ENCODE data around the gene POM121.
"Not testable (repeated sequence)": the region's sequence is repeated elsewhere in the genome, so short reads cannot be mapped to it uniquely, and the experiment has no call there.

The POM121 gene

DNA sequence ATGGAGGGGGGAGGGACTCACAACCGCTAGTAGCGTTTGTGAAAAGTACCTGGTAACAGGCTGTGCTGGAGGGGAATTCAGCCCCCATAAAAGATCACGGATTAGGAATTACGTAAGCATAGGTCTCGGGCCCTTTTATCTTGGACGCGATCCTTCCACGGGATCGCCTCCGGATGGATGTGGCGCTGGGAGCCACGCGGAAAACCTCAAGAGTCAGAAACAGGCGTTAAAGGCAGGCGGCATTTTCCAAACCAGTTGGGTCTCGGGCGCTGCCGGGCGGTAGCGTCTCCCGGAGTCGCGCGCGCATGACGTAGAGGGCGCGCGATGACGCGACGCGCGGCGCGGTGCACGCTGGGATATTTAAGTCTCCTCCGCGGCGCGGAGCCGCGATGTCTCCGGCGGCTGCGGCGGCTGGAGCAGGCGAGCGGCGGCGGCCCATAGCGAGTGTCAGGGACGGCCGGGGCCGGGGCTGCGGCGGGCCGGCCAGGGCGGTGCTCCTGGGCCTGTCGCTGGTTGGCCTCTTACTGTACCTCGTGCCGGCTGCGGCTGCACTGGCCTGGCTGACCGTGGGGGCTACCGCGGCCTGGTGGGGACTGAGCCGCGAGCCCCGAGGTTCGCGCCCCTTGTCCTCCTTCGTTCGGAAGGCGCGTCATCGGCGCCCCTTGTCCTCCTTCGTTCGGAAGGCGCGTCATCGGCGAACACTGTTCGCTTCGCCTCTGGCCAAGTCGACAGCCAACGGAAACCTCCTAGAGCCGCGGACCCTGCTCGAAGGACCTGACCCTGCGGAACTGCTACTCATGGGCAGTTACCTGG, at the start of gene POM121:
Gene POM121 (plus strand): TSS at position 363 of the 813 bp plus-strand sequence. CDS start 27 bp downstream, at position 390.
- TF ChIP-seq, protein P1, sequence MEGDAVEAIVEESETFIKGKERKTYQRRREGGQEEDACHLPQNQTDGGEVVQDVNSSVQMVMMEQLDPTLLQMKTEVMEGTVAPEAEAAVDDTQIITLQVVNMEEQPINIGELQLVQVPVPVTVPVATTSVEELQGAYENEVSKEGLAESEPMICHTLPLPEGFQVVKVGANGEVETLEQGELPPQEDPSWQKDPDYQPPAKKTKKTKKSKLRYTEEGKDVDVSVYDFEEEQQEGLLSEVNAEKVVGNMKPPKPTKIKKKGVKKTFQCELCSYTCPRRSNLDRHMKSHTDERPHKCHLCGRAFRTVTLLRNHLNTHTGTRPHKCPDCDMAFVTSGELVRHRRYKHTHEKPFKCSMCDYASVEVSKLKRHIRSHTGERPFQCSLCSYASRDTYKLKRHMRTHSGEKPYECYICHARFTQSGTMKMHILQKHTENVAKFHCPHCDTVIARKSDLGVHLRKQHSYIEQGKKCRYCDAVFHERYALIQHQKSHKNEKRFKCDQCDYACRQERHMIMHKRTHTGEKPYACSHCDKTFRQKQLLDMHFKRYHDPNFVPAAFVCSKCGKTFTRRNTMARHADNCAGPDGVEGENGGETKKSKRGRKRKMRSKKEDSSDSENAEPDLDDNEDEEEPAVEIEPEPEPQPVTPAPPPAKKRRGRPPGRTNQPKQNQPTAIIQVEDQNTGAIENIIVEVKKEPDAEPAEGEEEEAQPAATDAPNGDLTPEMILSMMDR (conservative IDR thresholded peaks at IDR 0.05; ENCODE audit: low read depth): no peak
- ChIA-PET CTCF (no interaction called here), POLR2A (ENCODE audit: low non-redundant PET) (no interaction called here)
- DNase-seq (ENCODE audit: low spot score): peak; percentile 82
- peak within 1 kb of the TSS; percentile 80 for H3K27ac ChIP-seq

DNA sequence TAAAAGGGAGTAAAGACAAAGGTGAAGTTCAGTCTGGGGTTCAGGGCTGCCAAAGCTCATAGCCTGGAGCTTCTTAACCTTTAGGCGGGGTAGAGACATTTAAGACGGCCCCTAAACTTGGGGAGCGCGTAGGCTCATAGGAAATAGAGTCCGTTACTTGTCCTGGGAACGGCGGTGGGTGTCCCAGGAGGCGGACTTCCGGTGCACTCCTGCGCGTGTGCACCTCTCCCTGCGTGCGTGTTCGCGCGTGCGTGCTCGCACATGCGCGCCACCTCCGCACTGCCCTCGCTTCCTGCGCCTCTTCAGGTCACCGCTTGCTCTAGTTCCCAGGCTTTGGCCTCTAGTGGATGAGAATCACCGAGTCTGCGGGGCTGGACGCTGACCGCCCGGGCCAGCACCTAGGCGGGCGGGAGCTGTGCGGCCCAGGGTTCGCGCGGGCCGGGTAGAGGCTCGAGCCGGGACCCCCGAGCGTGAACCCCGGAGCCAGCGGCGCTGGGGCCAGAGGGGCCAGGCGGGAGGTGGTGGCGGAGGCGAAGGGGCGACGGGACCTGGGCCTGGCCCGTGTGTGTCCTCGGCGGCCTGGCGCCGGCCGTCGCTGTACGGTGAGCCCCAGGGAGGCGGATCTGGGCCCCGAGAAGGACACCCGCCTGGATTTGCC, 45.7 kb upstream of the POM121 start:
- POLR2A ChIA-PET (ENCODE audit: low non-redundant PET): interaction anchor here (0.6 kb wide), 1 partner anchor 803 kb away, joined by 3 read pairs; no protein-coding TSS in a partner anchor
- DNase-seq (ENCODE audit: low spot score): peak; percentile 52
- CTCF ChIA-PET: not testable (repeated sequence)
- peak overlapping the region; percentile 78 for H3K27ac ChIP-seq

DNA sequence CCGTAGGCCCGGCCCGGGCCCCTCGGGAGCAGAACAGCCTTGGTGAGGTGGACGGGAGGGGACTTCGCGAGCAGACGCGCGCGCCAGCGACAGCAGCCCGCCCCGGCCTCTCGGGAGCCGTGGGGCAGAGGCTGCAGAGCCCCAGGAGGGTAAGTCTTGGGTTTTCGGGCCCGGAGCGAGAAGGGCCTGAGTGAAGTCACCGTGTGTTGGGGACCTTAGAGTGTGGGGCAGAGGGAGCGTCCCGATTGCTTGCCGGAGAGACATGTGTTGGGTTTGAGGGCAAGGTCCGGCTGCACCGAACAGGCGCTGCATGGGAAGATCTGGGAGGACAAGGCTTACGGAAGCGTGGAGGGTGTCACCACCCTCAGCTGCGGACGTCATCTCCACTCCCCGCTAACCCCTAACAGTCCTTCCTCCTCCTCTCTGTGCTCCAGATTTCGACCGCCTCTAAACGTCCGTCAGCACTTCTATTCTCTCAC, 45.1 kb upstream of the POM121 start:
- peak; percentile 10 for DNase-seq (ENCODE audit: low spot score)
- POLR2A ChIA-PET (ENCODE audit: low non-redundant PET); CTCF ChIA-PET: not testable (repeated sequence)
- H3K27ac ChIP-seq: peak overlapping the region; percentile 78

DNA sequence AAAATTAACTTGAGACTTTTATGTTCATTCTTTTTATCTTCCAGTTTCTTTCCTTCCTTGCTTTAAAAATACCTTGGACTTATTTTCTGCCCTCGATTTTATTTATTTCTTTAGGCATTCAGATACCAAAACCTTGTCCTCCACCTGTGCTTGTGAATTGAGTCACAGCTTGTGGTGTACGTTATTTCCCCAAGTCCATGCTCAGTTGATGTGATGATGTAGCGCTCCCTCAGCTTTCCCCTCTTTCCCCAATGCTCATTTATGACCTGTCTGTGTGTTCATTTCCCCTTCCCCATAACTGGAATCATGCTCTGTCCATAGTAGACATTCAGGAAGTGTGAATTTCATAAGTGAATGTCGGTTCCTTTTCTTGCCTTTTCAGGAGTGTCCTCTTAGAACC, 33.1 kb upstream of the POM121 start:
- POLR2A ChIA-PET (ENCODE audit: low non-redundant PET); H3K27ac ChIP-seq; CTCF ChIA-PET; DNase-seq (ENCODE audit: low spot score): not testable (repeated sequence)

DNA sequence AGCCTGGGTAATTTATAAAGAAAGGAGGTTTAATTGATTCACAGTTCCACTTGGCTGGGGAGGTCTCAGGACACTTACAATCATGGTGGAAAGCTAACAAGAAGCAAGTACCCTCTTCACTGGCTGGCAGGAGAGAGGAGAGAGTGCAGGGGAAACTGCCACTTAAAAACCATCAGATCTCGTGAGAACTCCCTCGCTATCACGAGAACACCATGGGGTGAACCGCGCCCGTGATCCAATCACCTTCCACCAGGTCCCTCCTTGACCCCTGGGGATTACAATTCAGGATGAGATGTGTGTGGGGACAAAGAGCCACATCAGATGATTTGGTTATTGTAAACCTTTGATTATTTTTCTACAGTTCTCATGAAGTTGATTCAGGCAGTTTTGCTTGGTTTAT, 20.2 kb upstream of the POM121 start:
- H3K27ac ChIP-seq; CTCF ChIA-PET; POLR2A ChIA-PET (ENCODE audit: low non-redundant PET); DNase-seq (ENCODE audit: low spot score): not testable (repeated sequence)

DNA sequence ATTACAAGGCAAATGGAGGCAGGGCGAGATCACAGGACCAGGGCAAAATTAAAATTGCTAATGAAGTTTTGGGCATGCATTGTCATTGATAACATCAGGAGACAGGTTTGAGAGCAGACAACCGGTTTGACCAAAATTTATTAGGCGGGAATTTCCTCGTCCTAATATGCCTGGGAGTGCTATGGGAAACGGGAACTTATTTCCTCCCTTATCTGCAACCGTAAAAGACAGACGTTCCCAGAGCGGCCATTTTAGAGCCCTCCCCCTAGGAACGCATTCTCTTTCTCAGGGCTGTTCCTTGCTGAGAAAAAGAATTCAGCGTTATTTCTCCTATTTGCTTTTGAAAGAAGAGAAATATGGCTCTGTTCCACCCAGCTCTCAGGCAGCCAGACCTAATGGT, 16.5 kb upstream of the POM121 start:
- CTCF ChIA-PET; H3K27ac ChIP-seq; POLR2A ChIA-PET (ENCODE audit: low non-redundant PET); DNase-seq (ENCODE audit: low spot score): not testable (repeated sequence)

DNA sequence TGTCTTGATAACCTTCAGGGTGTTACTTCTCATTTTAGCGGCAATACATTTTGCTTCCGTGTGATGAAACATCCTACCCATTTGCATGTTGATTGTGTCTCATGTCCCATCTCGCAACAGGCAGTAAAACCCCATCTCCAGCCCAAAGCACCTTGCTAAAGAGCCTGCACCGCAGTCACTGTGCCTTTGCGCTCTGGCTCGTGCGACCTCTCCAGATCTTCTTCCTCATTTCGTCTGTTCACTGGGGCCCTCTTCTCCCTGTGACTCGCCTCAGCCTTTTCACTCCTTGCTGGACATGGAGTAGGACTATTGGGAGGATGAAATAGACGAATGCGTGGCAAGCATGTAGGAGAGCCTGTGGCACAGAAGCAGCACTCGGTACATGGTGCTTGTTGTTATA, 13.5 kb upstream of the POM121 start:
- H3K27ac ChIP-seq; DNase-seq (ENCODE audit: low spot score); CTCF ChIA-PET; POLR2A ChIA-PET (ENCODE audit: low non-redundant PET): not testable (repeated sequence)

DNA sequence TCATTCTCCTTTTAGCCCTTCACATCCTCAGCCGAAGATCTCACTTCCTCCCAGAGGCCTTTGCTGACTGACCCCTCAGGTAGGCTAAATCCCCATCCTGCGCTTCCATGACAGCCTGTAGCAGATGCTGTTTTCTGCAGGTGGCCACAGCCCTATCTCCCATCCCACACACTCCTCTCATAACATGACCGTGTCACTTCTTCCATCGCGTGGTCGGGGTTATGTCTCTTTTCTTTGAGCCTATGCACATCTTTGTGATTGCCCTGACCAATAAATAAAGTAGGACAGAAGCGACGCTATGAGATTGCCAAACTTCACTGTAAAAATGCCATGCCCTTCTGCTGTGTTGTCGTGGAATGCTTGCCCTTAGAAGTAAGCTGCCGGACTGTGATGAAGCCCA, 11.1 kb upstream of the POM121 start:
- DNase-seq (ENCODE audit: low spot score); POLR2A ChIA-PET (ENCODE audit: low non-redundant PET); CTCF ChIA-PET: not testable (repeated sequence)
- 0 out of 2 replicates have a peak overlapping the region, but pooled peaks have one; percentile 17 for H3K27ac ChIP-seq

DNA sequence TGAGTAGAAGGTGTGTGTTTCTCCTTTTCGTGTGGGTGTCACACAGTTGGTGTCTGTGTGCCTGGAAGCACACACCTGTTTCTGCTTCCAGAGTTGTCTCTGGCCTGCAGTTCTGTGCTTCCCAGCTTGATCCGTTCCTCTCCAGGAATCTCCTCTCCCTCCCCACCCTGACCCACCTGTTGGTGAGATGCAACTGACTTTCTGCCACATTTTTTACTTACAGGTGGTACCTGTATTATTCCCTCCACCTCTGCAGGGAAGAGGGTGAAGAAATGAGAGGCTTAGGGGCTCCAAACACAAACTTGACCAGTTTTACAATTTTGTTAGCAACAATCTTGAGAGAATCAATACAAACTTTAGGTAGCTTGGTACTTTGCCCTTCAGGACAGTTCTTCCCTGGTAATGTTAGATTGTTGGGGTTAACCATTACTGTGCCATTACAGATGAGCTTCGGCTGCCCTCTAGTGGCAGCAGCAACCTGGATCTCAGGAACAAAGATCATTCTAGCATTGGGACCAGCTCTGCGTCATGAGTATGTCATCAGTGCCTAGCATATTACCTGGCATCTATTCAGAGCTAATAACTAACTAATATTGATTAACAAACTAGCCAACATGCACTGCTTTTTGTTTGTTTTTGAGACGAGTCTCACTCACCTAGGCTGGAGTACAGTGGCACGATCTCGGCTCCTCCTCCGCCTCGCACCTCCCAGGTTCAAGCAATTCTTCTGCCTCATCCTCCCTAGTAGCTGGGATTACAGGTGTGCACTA, 10.0 kb upstream of the POM121 start:
- peak; percentile 66 for DNase-seq (ENCODE audit: low spot score)
- POLR2A ChIA-PET (ENCODE audit: low non-redundant PET); H3K27ac ChIP-seq: not testable (repeated sequence)
- TF ChIP-seq, protein P1 (conservative IDR thresholded peaks at IDR 0.05; ENCODE audit: low read depth): peak; percentile 96
- CTCF ChIA-PET: interaction anchor here (0.5 to 0.7 kb wide), 6 partner anchors 84 to 1700 kb away, joined by 3 to 4 read pairs (median 3); no protein-coding TSS in a partner anchor

DNA sequence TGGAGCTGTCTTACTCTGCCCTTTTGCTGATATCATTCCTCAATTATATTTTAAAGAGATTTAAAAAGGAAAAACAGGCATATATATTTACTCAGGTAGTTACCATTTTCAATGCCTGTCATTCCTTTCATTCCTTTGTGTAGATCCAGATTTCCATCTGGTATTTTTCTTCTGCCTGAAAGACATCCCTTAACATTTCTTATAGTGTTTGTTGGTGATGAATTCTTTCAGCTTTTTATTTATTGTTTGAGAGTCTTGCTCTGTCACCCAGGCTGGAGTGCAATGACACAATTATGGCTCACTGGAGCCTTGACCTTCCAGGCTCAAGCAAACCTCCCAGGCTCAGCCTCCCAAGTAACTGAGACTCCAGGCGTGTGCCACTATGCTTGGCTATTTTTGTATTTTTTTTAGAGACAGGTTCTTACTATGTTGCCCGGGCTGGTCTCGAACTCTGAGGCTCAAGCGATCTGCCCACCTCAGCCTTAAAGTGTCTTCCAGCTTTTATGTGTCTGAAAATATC, 5.6 kb upstream of the POM121 start:
- no peak for DNase-seq (ENCODE audit: low spot score)

More for the DNA sequence above, 5.6 kb upstream of the POM121 start:
- ChIA-PET POLR2A (ENCODE audit: low non-redundant PET) (no interaction called here), CTCF (no interaction called here)
- no peak overlapping the region for H3K27ac ChIP-seq
- TF ChIP-seq, protein P1 (conservative IDR thresholded peaks at IDR 0.05; ENCODE audit: low read depth): no peak
